NT2/D1 (cell line): ENCODE measurements around the gene RCOR1.

Source experiments
- SUZ12 ChIP-seq: IDR thresholded peaks from 2 replicates; pipeline ENCODE4 v1.6.1; 2011; ENCODE audit not compliant: insufficient read length, insufficient read depth; ENCODE audit errors: extremely low read depth
- YY1 ChIP-seq: IDR thresholded peaks from 2 replicates; pipeline ENCODE4 v1.6.1; 2011; ENCODE audit not compliant: insufficient read length, insufficient read depth
- ZNF274 ChIP-seq: IDR thresholded peaks from 2 replicates; pipeline ENCODE4 v1.6.1; 2011; ENCODE audit warnings: mild to moderate bottlenecking, low read depth, low read length

GRCh38 chr14:102666635-102667034, 74.2 kb downstream of the RCOR1 start:
- TF ChIP-seq ZNF274, result no peak
- no peak for TF ChIP-seq YY1
- TF ChIP-seq SUZ12, result no peak
